Measurements from ENCODE around the gene PRPF19.

Gene PRPF19

DNA sequence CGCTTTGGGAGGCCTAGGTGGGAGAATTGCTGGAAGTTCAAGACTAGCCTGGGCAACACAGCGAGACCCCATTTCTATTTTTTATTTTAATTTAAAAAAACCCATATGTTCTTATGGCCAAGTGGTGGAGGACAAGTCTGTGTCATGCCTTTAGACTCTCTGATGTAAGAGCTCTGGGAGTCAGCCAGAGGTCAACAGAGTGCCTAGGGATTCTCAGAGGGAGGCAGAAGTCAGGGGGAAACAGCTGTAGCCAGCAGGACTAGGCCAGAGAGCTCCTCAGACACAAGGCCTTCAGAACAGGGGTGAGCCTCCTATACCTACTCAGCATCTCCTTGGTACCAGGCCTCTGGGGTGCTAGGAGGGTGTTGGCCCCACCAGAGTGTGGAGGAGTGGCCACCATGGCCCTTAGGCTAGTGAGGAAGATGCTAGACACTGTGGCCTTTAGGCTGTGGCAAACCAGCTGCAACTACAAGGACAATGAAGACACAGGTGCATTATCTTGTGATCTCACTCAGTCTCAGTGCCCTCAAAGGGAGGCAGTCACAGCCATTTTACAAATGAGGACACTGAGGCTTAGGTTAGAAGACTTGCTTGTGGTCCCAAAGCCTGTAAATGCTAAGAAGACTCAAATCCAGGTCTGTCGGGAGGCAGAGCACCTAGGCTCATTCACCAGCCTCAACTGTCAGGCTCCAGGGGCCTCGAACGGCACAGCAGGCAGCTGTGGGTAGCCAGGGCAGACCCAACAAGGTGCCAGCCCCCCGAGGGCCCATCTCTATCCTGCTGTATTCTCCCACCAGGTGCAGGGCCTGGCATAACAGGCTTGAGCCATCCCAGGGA, 34.0 kb downstream of the PRPF19 start:
- peak; percentile 76 for DNase-seq

DNA sequence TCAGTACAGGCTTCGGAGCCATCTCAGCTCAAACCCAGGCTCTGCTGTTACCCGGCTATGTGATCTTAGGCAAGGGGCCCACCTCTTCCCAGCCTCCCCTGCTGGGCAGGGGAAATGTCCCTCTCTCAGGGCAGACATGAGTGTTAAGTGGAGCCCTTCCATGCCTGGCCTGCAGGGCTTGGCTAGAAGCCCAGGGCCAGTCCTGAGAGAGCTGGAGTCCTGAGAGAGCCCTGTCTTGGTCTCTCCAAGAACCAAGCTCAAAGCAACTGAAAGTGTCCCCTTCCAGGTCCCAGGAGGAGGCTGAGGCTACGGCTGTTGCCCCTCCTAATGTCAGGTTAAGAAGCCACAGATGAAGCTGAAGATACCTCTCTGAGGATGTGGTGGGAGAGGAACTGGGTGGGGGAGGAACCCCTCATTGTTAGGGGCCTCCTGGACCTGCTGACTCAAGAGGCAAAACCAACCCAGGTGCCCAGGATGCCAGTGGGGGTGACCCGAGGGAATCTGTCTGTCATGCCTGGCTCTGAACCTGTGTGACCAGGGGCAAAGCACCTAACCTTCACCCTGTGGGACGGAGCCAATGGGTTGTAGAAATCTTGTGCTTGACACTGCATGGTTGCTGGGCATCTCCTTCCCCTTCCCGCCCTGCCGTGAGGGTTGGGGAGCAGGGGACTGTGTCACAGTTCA, 34.9 kb downstream of the PRPF19 start:
- DNase-seq, result peak; percentile 56

DNA sequence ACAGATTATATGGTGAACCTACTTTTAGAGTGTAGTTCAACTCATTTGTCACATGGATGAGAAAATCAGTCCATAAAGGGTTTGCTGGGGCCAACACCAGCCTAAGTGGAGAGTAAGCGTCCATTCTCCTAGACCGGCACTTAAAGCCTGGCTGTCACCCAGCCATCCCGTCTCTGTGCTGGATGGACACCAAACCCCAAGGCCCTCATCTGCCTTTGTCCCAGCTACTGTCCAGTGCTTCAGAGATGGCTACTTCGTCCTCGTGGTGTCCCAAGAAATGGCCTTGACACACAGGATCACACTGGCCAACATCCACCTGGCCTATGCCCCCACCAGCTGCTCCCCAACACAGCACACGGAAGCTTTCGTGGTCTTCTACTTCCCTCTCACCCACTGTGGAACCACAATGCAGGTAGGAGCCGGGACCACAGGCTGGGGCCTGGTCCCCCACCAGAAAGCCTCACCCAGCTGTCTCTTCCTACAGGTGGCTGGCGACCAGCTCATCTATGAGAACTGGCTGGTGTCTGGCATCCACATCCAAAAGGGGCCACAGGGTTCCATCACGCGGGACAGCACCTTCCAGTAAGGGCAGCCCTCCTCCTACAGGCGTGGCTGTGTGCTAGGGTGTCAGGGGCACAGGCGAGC, 35.5 kb downstream of the PRPF19 start:
- DNase-seq, result no peak

DNA sequence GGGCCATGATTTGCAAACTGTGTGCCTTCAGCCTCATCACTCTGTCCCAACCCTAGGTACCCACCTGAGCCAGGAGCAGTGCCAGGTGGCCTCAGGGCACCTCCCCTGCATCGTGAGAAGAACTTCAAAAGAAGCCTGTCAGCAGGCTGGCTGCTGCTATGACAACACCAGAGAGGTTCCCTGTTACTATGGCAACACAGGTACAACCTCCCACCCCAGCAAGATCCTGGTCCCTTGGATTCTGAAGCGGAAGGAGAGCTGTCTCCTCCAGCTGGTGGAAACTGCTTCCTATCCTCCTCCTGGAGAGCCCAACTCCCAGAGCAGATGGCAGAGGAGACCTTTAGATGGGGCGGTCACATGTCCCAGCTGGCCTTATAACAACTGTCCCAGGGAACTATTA, 36.1 kb downstream of the PRPF19 start:
- no peak for DNase-seq

DNA sequence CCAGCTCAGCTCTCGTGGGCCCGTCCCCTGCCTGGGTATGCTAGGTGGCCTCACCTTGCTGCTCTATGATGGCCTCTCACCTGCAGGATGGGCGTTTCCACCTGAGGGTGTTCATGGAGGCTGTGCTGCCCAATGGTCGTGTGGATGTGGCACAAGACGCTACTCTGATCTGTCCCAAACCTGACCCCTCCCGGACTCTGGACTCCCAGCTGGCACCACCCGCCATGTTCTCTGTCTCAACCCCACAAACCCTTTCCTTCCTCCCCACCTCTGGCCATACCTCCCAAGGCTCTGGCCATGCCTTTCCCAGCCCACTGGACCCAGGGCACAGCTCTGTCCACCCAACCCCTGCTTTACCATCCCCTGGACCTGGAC, 36.9 kb downstream of the PRPF19 start:
- no peak for DNase-seq

DNA sequence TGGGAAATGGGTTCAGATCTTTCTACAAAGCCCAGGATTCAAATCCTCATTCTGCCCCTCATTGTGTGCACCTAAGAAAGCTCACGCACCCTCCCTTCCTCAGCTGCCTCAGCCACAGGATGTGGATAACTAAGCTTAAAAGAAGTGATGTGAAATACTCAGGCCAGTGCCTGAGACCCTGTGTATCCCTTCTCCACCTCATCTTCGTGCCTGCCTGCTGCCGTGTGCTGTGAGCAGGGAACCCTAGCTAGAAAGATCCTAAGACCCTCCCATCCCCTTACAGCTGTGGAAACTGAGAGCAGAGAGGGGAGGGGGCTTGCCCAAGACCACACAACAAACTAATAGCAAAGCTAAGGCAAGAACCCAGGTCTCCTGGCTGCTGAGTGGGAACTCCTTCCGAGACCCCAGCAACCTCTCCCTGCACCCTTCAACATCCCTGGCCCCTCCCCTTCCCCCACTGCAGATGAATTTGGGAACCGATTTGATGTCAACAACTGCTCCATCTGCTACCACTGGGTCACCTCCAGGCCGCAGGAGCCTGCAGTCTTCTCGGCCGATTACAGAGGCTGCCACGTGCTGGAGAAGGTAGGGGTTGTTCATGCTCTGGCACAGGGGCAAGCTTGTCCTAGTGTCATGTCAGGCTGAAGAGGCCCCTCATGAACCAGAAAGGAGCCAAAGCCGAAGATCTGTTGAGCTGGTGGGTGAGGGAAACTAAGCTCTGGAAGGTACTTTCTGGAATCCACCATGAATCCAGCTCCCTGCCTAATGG, 37.5 kb downstream of the PRPF19 start:
- DNase-seq, result no peak

DNA sequence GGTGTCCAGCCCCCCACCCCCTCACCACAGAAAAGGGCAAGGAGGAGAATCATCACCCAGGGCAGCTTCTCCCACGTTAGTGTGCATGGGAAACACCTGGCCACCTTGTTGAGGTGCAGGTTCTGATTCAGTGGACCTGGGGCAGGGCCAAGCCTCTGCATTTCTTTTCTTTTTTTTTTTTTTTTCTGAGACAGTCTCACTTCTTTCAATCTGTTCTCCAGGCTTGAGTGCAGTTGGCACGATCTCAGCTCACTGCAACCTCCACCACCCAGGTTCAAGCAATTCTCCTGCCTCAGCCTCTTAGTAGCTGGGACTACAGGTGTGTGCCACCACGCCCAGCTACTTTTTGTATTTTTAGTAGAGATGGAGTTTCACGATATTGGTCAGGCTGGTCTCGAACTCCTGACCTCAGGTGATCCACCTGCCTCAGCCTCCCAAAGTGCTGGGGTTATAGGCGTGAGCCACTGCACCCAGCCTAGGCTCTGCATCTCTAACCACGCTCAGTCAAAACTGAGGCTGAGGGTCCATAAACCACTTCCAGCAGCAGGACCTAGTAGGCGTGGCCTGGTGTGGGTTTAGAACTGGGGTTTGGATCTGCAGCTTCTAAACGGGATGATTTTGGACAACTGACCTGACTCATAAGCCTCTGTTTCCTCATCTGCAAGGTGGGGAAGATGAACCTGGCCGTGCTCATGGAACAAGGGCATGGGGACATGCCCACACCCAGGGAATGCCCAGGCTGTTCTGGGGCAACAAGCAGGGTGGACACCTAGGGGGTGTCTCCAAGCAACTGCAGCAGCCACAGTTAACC, 38.3 kb downstream of the PRPF19 start:
- no peak for DNase-seq

DNA sequence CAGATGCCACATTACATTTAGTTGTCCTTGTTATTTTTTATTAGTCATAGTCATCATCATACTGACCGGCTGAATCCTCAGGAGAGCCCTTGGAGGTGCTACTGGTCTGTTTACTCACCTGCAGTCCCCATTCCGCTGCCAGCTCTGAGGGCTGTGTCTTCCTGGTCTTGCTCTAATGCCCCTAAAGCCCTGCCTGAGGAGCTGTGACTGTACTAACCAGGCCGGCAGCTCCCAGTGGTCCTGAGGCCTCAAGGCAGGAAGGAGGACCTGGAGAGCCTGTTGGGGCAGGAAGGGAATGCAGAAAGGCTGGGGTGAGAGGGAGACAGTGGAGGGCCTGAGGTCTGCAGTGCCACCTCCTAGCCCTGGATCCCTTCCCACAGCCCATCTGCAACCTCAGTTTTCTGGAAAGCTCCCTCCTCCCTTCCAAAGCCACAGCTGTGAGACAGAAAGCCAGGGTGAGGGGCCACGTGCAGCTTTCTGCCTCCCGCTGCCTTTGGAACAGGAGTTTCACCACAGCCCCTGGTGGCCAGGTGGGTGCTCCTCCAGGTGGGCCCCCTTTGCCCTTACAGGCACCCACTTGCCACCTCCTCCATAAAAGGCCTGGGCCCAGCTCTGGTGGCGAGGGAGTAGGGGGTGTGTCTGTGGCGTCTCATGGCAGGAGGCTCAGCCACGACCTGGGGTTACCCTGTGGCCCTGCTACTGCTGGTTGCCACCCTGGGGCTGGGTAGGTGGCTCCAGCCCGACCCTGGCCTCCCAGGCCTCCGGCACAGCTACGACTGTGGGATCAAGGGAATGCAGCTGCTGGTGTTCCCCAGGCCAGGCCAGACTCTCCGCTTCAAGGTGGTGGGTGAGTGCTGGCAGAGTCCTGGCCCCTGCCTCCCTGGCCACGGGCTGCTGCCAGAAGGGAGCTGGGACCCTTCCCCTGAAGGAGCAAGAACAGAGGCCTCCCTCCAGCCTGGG, 39.2 kb downstream of the PRPF19 start, which contains the start of gene ZP1:
ZP1 (plus strand) TSS at position 632 of the 960 bp plus-strand sequence; CDS start at position 652, 20 bp downstream.
- DNase-seq, result no peak

DNA sequence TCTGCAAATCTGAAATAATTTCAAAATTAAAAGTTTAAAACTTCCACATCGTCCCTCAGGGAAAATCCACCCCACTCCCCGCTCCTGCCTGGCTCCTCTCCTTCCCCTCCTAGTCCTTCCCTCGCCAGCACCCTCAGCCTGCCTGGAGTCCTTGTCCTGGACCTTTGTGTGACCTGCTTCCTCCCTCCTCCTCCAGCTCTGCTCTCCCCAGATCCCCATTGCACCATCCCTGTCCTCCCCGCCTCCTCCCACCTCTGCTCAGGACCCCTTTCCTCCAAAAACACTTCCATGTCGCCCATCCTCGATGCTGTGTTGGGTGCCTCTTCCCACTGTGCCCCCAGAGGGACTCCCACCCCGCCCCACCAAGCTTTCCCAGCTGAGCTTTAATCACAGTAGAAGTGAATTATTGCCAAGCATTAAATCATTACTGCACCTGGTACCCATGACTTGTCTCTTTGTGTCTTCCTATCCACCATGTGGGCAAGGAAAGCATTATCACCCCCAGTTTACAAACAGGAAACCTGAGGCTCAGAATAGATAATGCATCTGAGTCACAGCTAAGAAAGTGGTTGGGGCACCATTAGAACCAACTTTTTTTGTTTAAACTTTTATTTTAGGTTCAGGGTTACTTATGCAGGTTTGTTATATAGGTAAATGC, 41.4 kb downstream of the PRPF19 start:
- DNase-seq, result no peak

DNA sequence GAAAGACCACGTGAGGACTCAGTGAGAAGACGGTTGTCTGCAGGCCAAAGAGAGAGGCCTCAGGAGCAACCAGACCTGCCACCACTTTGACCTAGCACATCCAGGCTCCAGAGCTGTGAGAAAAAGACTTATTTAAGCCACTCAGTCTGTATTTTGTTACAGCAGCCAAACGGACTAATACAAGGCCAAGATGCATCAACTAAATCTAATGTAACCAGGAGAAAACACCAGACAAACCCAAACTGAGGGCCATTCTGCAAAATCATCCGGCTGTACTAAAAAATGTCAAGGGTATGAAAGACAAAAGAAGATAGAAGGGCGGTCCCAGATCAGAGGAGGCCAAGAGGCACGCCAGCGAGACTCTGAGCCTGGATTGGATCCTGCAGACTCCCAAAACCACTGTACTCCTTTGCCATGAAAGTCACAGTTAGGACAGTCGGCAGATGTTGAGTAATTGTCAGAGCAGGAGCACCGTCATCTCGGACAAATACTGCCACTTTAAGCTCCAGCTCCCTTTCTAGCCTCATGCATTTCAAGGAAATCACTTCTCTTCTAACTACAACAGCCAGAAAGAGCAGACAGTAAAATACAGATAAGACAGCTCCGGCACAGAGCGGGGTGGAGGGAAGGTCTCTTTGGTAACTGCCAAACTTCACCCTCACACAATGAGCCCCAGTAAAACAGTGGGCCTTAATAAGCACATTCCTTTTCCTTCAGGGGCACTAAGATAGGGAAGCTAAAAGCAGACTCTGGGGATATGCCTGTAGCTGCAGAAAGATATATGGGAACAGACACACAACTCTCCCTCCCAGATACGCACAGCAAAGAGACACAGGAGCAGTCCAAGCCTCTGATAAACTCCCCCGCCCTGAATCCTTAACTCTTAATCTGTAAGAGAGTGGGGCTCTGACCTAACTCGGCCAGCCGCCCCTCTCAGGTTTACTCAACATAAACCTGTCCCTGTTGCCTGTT, 42.5 kb downstream of the PRPF19 start:
- DNase-seq, result no peak

DNA sequence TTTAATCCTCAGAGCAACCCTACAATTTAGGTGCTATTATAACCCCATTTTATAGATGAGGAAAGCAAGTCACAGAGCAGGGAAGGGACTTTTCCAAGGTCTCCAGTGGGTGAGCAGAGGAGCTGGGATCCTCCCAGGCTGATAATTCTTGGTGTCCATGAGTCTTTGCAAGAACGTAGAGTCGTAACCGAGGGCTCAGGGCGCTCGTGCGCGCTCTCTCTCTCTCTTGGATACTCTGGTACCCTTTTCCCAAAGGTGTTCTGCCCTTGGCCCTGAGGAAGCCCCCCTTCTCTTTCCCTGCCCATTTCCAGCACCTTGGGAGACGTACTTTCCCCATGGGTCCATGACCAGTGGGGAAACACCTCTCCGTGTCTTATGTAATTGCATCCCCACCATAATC, 44.2 kb downstream of the PRPF19 start:
- DNase-seq, result no peak

DNA sequence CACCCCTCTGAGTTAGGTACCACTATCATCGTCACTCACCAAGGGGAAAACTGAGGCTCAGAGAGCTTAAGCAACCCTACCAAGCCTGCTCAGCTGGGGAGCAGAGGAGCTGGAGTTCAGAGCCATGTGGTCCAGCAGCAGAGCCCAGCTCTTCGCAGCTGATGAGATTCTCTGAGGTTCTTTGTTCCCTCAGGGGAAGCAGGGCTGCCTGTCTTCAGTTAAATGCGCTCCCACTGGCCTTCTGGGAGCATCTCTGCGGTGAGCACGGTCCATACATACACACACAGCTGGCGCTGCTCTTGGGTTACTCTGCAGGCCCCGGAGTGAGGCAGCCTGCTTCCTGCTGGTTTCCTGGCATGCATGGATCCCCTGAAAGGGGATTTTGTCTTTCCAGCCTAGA, 45.4 kb downstream of the PRPF19 start:
- DNase-seq, result no peak

DNA sequence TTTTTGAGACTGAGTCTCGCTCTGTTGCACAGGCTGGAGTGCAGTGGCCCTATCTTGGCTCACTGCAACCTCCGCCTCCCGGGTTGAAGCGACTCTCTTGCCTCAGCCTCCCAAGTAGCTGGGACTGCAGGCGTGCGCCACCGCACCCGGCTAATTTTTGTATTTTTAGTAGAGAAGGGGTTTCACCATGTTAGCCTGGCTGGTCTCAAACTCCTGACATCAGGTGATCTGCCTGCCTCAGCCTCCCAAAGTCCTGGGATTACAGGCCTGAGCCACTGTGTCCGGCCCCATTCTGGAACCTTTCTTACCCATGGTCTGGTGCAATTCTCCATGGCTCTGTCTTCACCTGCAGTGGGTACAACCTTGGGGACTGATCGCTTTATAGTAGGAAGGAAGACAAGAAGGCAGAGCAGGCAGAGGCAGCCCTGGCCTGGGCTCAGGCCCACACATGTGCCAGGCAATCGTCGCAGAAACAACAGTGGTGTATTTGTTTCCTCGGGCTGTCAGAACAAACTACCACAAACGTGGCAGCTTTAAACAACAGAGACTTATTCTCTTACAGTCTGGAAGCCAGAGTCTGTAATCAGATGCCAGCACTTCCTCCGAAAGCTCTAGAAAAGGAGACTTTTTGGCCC, 46.7 kb downstream of the PRPF19 start:
- DNase-seq, result no peak

DNA sequence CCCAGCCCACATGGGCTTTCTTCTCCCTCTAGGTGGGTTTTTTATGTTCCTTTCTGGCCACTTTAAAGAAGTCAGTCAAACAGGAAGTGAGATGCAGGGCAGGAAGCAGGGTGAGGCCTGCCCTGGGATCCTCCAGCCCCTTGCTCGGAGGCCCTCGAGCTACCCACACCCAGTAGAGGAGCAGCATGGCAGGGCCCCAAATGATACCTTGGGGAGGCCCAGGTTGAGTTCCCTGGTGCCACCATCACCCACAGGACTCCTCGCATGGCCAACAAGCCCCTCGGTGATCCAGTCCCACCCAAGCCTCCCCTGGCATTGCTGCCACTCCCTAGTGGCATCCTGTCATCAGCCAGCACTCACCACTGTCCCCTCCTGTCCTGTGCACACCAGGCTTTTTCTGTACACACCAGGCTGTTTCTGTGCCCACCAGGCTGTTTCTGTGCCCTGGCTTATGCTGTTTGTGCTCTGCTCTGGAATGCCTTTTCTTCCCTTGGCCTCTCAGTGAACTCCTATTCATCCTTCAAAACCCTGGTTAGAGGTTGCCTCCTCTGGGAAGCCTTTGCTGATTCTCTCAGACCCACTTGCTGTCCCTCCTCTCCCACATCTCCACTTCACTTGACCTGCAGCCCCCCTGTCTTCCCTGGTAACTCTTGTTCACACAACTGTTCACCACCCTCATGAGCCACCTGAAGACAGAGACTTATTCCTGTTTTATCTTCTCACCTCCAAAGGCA, 47.5 kb downstream of the PRPF19 start:
- no peak for DNase-seq

DNA sequence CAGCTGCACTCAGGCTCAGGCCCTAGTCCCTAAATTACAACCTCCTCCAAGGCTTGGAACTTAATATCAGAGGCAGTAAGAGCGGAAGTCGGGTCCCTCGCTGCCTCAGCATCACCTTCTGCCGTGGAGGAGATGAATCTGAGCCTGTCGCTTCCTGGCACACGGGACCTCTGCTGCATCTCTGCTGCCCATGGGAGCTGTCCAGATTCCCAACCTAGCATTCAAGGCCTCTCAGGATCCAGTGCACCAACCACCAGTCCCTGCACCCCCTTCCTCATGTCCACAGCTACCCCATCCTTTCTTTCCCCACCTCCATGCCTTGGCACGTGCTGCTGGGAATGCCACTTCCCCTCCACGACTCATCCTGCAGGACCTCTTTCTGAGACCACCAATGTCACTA, 48.1 kb downstream of the PRPF19 start:
- DNase-seq, result no peak

DNA sequence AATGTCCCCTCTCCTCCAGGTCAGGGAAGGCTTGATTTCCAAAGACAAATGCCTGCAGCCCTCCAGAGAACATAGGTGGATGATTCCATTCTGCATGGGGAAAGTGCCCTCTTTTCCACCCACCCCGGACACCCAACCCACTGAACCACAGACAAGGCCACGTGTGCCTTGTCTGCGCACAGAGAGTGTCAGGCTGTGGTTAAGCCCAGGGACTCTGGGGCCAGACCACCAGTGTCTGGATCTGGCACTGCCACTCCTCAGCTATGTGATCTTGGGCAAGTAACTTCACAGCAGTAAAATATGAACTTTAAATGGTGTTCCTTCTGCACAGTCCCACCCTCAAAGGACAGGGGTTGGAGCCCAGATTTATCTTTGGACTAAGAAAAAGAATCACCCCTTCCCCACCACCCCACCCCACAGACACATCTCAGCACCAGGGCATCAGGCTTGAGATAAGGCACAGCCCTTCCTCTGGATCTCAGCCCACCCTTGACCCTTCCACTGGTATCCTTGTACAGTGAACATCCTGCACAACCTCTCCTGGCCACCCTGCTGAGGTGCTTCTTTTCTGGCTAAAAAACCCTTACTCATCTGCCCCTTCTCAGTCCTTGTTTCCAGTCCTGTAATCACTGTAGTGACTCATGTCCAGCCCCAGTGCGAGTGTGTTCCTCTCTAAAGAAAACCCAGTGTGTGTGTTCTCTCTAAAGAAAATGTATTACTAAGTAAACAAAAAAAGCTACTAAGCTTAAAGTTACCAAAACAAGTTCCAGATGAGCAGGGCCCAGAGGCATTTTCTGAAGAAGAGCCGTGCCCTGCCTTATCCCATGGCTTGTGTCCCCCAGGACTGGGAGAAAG, 48.8 kb downstream of the PRPF19 start:
- DNase-seq, result peak; percentile 39
